ENCODE measurements around the gene ADGRG3. TPM values are rescaled to one million over a fixed set of nuclear protein-coding genes. Genes with fewer than 3 reads are reported as not detected.
"Not testable (repeated sequence)": the region's sequence is repeated elsewhere in the genome, so short reads cannot be mapped to it uniquely, and the experiment has no call there.

The ADGRG3 gene
- total RNA-seq, 2 donors from 2014 or later: 0.98 to 1.4 TPM

GRCh38 chr16:57701759-57702371 lies 33.8 kb downstream of the ADGRG3 start:
- DNase-seq (no peak), ATAC-seq (no peak)
- intact Hi-C loops (cut with DNase I, micrococcal nuclease): no loop called here

- no peak for ATAC-seq
- intact Hi-C loops (cut with DNase I, micrococcal nuclease): no loop called here
- DNase-seq: no peak
These were observed 35.4 kb downstream of the ADGRG3 start for GRCh38 chr16:57703416-57704010.

GRCh38 chr16:57704011-57704904 lies 36.2 kb downstream of the ADGRG3 start:
- no peak for DNase-seq
- intact Hi-C loops (cut with DNase I, micrococcal nuclease): no loop called here
- no peak for ATAC-seq

- intact Hi-C loops (cut with DNase I, micrococcal nuclease): no loop called here
These were observed 37.1 kb downstream of the ADGRG3 start for GRCh38 chr16:57704905-57705852.

GRCh38 chr16:57706717-57707116 lies 38.6 kb downstream of the ADGRG3 start:
- intact Hi-C loops (cut with DNase I, micrococcal nuclease): no loop called here
- DNase-seq (no peak), ATAC-seq (no peak)

More at GRCh38 chr16:57704905-57705852, 37.1 kb downstream of the ADGRG3 start:
- no peak for ATAC-seq
- DNase-seq: no peak

- intact Hi-C loops (cut with DNase I, micrococcal nuclease): no loop called here
- DNase-seq (no peak), ATAC-seq (no peak)
These were observed 39.2 kb downstream of the ADGRG3 start for GRCh38 chr16:57707331-57707730.

- ATAC-seq: no peak
- no peak for DNase-seq
- intact Hi-C loops (cut with DNase I, micrococcal nuclease): no loop called here
These were observed 40.1 kb downstream of the ADGRG3 start for GRCh38 chr16:57708168-57708567.

- ATAC-seq (no peak), DNase-seq (no peak)
- intact Hi-C loops (cut with DNase I, micrococcal nuclease): no loop called here
These were observed 41.6 kb downstream of the ADGRG3 start for GRCh38 chr16:57709663-57710062.

GRCh38 chr16:57711346-57711745 lies 43.2 kb downstream of the ADGRG3 start:
- DNase-seq: no peak
- ATAC-seq: no peak
- intact Hi-C loops (cut with DNase I, micrococcal nuclease): no loop called here

- no peak for DNase-seq
- intact Hi-C loops (cut with DNase I, micrococcal nuclease): no loop called here
- ATAC-seq: no peak
These were observed 43.9 kb downstream of the ADGRG3 start for GRCh38 chr16:57711993-57712392.

GRCh38 chr16:57712569-57712968 lies 44.5 kb downstream of the ADGRG3 start:
- intact Hi-C loops (cut with DNase I, micrococcal nuclease): not testable (repeated sequence)

GRCh38 chr16:57713596-57713995 lies 45.5 kb downstream of the ADGRG3 start:
- DNase-seq: no peak
- intact Hi-C loops (cut with DNase I, micrococcal nuclease): no loop called here
- no peak for ATAC-seq

More at GRCh38 chr16:57712569-57712968, 44.5 kb downstream of the ADGRG3 start:
- ATAC-seq, DNase-seq: not testable (repeated sequence)

- no peak for ATAC-seq
- intact Hi-C loops (cut with DNase I, micrococcal nuclease): no loop called here
- DNase-seq: no peak
These were observed 45.9 kb downstream of the ADGRG3 start for GRCh38 chr16:57714047-57714446.

- peak; percentile 89 for ATAC-seq
- intact Hi-C loops (cut with DNase I, micrococcal nuclease): no loop called here
- DNase-seq: peak; percentile 37 to 72
These were observed 52.1 kb downstream of the ADGRG3 start for GRCh38 chr16:57720142-57720575.

- DNase-seq (no peak), ATAC-seq (no peak)
- intact Hi-C loops (cut with DNase I, micrococcal nuclease): no loop called here
These were observed 53.5 kb downstream of the ADGRG3 start for GRCh38 chr16:57721356-57722209.

- intact Hi-C loops (cut with DNase I, micrococcal nuclease): no loop called here
- no peak for DNase-seq
- no peak for ATAC-seq
These were observed 54.0 kb downstream of the ADGRG3 start for GRCh38 chr16:57722210-57722499.

- intact Hi-C loops (cut with DNase I, micrococcal nuclease): no loop called here
- ATAC-seq: no peak
These were observed 54.5 kb downstream of the ADGRG3 start for GRCh38 chr16:57722651-57723050.

GRCh38 chr16:57723170-57723569 lies 55.1 kb downstream of the ADGRG3 start:
- DNase-seq: no peak
- ATAC-seq: no peak
- intact Hi-C loops (cut with DNase I, micrococcal nuclease): no loop called here

More at GRCh38 chr16:57722651-57723050, 54.5 kb downstream of the ADGRG3 start:
- DNase-seq: no peak
